NCI-H2029 treated with DMSO at 0.1 percent for 48 hours (cell line): ENCODE measurements around the gene PPP6R3.

ENCODE experiments used
- DNase-seq: peaks from one replicate; lab custom pipeline; 2025; lab: John Stamatoyannopoulos, UW

The PPP6R3 gene

GRCh38 chr11:68497761-68498160 lies 37.2 kb downstream of the PPP6R3 start:
- no peak for DNase-seq

- peak; percentile 5 for DNase-seq
These were observed 37.8 kb downstream of the PPP6R3 start for GRCh38 chr11:68498321-68498720.

GRCh38 chr11:68498903-68499883 lies 38.6 kb downstream of the PPP6R3 start:
- no peak for DNase-seq

GRCh38 chr11:68500206-68500605 lies 39.7 kb downstream of the PPP6R3 start:
- DNase-seq, result no peak

GRCh38 chr11:68501813-68502212 lies 41.3 kb downstream of the PPP6R3 start:
- no peak for DNase-seq

GRCh38 chr11:68503251-68503687 lies 42.7 kb downstream of the PPP6R3 start:
- peak; percentile 71 for DNase-seq

GRCh38 chr11:68503792-68504191 lies 43.2 kb downstream of the PPP6R3 start:
- peak; percentile 71 for DNase-seq

GRCh38 chr11:68504432-68505066 lies 44.0 kb downstream of the PPP6R3 start:
- DNase-seq, result no peak

- DNase-seq, result no peak
These were observed 45.0 kb downstream of the PPP6R3 start for GRCh38 chr11:68505596-68505995.

GRCh38 chr11:68506908-68507307 lies 46.4 kb downstream of the PPP6R3 start:
- DNase-seq, result no peak

- DNase-seq, result no peak
These were observed 47.9 kb downstream of the PPP6R3 start for GRCh38 chr11:68508425-68508824.

GRCh38 chr11:68509066-68509465 lies 48.5 kb downstream of the PPP6R3 start:
- no peak for DNase-seq

GRCh38 chr11:68513930-68514487 lies 53.5 kb downstream of the PPP6R3 start:
- no peak for DNase-seq

GRCh38 chr11:68517121-68517741 lies 56.7 kb downstream of the PPP6R3 start:
- DNase-seq, result no peak

GRCh38 chr11:68518191-68518590 lies 57.6 kb downstream of the PPP6R3 start:
- no peak for DNase-seq

- no peak for DNase-seq
These were observed 61.6 kb downstream of the PPP6R3 start for GRCh38 chr11:68521969-68522652.

- DNase-seq, result no peak
These were observed 62.5 kb downstream of the PPP6R3 start for GRCh38 chr11:68523033-68523432.

GRCh38 chr11:68523743-68524142 lies 63.2 kb downstream of the PPP6R3 start:
- no peak for DNase-seq

GRCh38 chr11:68524213-68524612 lies 63.7 kb downstream of the PPP6R3 start:
- peak; percentile 48 for DNase-seq

- DNase-seq, result no peak
These were observed 64.1 kb downstream of the PPP6R3 start for GRCh38 chr11:68524681-68525080.

GRCh38 chr11:68525336-68525735 lies 64.8 kb downstream of the PPP6R3 start:
- no peak for DNase-seq

GRCh38 chr11:68525930-68526329 lies 65.4 kb downstream of the PPP6R3 start:
- DNase-seq, result no peak
